GM12878 (cell line): ENCODE measurements around the gene IRF8. TPM values are rescaled to one million over a fixed set of nuclear protein-coding genes. Genes with fewer than 3 reads are reported as not detected.
A peak's percentile ranks its signal among the peaks of the same experiment; 100 is the strongest.

Source experiments
- BACH1 ChIP-seq: fragments of 450-650 bp; IDR thresholded peaks from 2 replicates; pipeline ENCODE4 v1.6.1; 2017; ENCODE audit warnings: mild to moderate bottlenecking, borderline replicate concordance
- BMI1 ChIP-seq: fragments of 450-650 bp; IDR thresholded peaks from 2 replicates; pipeline ENCODE4 v1.6.1; 2016; ENCODE audit warnings: mild to moderate bottlenecking, moderate library complexity, borderline replicate concordance
- CUX1 ChIP-seq: IDR thresholded peaks from 2 replicates; pipeline ENCODE4 v1.6.1; 2012; ENCODE audit warnings: improper control_type of control experiment, low read depth, low read length; ENCODE audit not compliant: insufficient replicate concordance
- ETV6 ChIP-seq, 2 experiments: fragments of 450-650 bp in 1 of 2; IDR thresholded peaks in 1 of 2; conservative IDR thresholded peaks in 1 of 2; 2 replicates each; pipeline ENCODE4 v1.6.1; 2014; ENCODE audit warnings: antibody characterized with exemption in 1 of 2, borderline replicate concordance in 1 of 2, low read depth in 1 of 2, mild to moderate bottlenecking in 1 of 2, moderate library complexity in 1 of 2
- EZH2 ChIP-seq: IDR thresholded peaks from 2 replicates; pipeline ENCODE4 v1.6.1; 2012; ENCODE audit warnings: low read depth, mild to moderate bottlenecking, control low read depth, inconsistent platforms, low read length, borderline replicate concordance; ENCODE audit not compliant: control insufficient read depth
- GATAD2B ChIP-seq: fragments of 450-650 bp; conservative IDR thresholded peaks from 2 replicates; pipeline ENCODE4 v1.6.1; 2017; ENCODE audit warnings: low read depth, mild to moderate bottlenecking, moderate library complexity
- NBN ChIP-seq: fragments of 450-650 bp; IDR thresholded peaks from 2 replicates; pipeline ENCODE4 v1.6.1; 2016
- NFYB ChIP-seq: IDR thresholded peaks from 2 replicates; pipeline ENCODE4 v1.6.1; 2011; ENCODE audit warnings: low read depth, mild to moderate bottlenecking, low read length, improper control_type of control experiment, moderate library complexity; ENCODE audit not compliant: insufficient read depth
- NKRF ChIP-seq: fragments of 450-650 bp; conservative IDR thresholded peaks from 2 replicates; pipeline ENCODE4 v1.6.1; 2017; ENCODE audit warnings: mild to moderate bottlenecking, moderate library complexity
- PAX5 ChIP-seq: IDR thresholded peaks from 2 replicates; pipeline ENCODE4 v1.6.1; 2011; ENCODE audit warnings: low read depth, low read length, borderline replicate concordance
- SMAD5 ChIP-seq: IDR thresholded peaks from 2 replicates; pipeline ENCODE4 v1.6.1; 2016; ENCODE audit warnings: antibody characterized with exemption, low read depth
- WRNIP1 ChIP-seq: IDR thresholded peaks from 2 replicates; pipeline ENCODE4 v1.6.1; 2011; ENCODE audit warnings: low read depth, low read length, improper control_type of control experiment, borderline replicate concordance
- ZBED1 ChIP-seq: IDR thresholded peaks from 2 replicates; pipeline ENCODE4 v1.6.1; 2016; ENCODE audit warnings: borderline replicate concordance
- ZBTB4 ChIP-seq: fragments of 450-650 bp; formaldehyde crosslinking; IDR thresholded peaks from 2 replicates; pipeline ENCODE4 v1.4.0; 2022; ENCODE audit warnings: mild to moderate bottlenecking, moderate library complexity
- polyA plus RNA-seq, 11 experiments: library from polyadenylated mRNA; depleted of rRNA in 4 of 11; unstranded in 6 of 11; stranded (reverse) in 5 of 11; fragments of >200 nt; fragmentation: Nextera tagmentation in 4 of 11; fragmentation: Illumina TruSeq in 1 of 11; extraction: Ambion mirVana in 4 of 11; extraction: Trizol in 1 of 11; gene quantifications; 1 replicate in 1 of 11; 2 replicates in 10 of 11; pipeline versions ENCODE4 v1.2.1 to v1.2.3, GENCODE V29; 2011 to 2016; ENCODE audit warnings: inconsistent platforms in 2 of 11, missing spikeins in 2 of 11, low read depth in 1 of 11
- total RNA-seq, 4 experiments: library from RNA; depleted of rRNA in 3 of 4; stranded (reverse); fragments of >200 nt in 3 of 4; fragmentation: Illumina TruSeq in 1 of 4; extraction: Trizol in 1 of 4; gene quantifications; 2 replicates each; pipeline versions ENCODE4 v1.2.1 to v1.2.3, GENCODE V29; 2013 to 2021

IRF8 gene
- total and polyA plus RNA-seq, 10 of the 15 experiments (the other 5 are each of a cell fraction or from before 2014, with no cell fraction given): 17.1 to 237 (median 172) TPM

GRCh38 chr16:85879975-85880831, 18.8 kb upstream of the IRF8 start (continued):
- no peak for TF ChIP-seq CUX1
- TF ChIP-seq ZBTB4 (CRISPR knock-in tag): no peak
- TF ChIP-seq SMAD5: no peak
- TF ChIP-seq NKRF: no peak
- TF ChIP-seq NBN: 0 out of 2 replicates have a peak, but pooled peaks have one; percentile 45
- no peak for TF ChIP-seq EZH2
- peak; percentile 78; the same call in 1 of the 2 replicates for TF ChIP-seq BACH1
- 0 out of 2 replicates have a peak, but pooled peaks have one; percentile 44 for TF ChIP-seq ZBED1
- no peak for TF ChIP-seq GATAD2B
- no peak for TF ChIP-seq BMI1
- peak; percentile 73; the same call in 1 of the 2 replicates for TF ChIP-seq PAX5
- no peak for TF ChIP-seq NFYB
- TF ChIP-seq ETV6 (conservative IDR thresholded peaks at IDR 0.05 in 1 of 2, IDR thresholded peaks at IDR 0.05 in 1 of 2; ENCODE audit: borderline replicate concordance in 1 of 2, low read depth in 1 of 2): peak in 1 of 2 experiments; percentile 57; a peak in 1 of 4 replicates
- TF ChIP-seq WRNIP1: no peak
